ENCODE measurements around the gene ZDHHC18.

DNA sequence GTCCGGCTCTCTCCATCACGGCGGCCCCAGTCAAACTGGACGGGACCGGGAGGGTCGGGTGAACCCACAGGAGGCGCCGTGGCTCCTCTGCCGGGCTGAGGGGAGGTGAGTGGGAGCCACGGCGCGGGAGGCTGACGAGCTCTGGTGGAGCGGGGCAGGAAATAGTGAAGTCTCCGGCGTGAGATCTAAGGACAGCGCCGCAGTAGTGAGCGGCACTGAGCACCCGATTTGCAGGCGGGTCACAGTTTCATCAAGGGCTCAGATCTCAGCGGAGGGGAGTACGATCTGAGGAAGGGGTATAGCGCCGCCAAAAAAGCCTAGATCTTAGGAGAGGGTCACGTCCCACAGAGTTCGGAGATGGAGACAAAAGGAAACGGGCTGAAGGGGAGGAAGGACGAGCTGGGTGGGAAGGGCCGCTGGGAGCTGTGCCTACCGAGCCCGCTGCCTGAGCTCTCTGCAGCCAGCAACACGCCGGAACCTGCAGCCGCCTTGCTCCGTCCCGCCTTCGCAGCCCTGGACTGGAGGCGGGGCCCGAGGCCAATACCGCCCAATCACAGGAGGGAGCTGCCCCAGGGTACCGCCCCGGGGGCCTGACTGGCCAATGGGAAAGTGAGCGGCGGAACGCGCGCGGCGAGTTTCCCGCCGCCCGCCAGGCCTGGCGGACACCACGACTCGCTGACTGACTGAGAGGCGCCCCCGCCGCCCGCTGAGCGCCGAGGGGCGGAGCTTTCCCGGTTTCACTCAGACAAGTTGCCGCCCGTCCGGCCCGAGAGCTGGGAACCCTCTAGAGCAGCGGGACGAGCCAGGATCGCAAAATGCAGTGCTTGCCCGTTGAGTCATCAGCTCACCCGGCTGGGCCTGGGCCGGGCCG lies 38.4 kb downstream of the ZDHHC18 start:
- TF ChIP-seq OSR1 (CRISPR knock-in tag; IDR thresholded peaks at IDR 0.05) (no peak), CREB5 (CRISPR knock-in tag; IDR thresholded peaks at IDR 0.05; ENCODE audit: low read depth) (no peak), ARNTL (CRISPR knock-in tag; IDR thresholded peaks at IDR 0.05; ENCODE audit: borderline replicate concordance, low read depth) (no peak), ZFP3 (CRISPR knock-in tag; IDR thresholded peaks at IDR 0.05) (no peak), ZNF70 (CRISPR knock-in tag; IDR thresholded peaks at IDR 0.05) (no peak), TSHZ2 (CRISPR knock-in tag; IDR thresholded peaks at IDR 0.05) (no peak), TCF4 (CRISPR knock-in tag; IDR thresholded peaks at IDR 0.05; ENCODE audit: borderline replicate concordance) (no peak), SNAI2 (CRISPR knock-in tag; IDR thresholded peaks at IDR 0.05) (no peak), ZC3H10 (CRISPR knock-in tag; IDR thresholded peaks at IDR 0.05) (no peak), ZFP30 (CRISPR knock-in tag; IDR thresholded peaks at IDR 0.05) (no peak)
- TF ChIP-seq, protein P1, sequence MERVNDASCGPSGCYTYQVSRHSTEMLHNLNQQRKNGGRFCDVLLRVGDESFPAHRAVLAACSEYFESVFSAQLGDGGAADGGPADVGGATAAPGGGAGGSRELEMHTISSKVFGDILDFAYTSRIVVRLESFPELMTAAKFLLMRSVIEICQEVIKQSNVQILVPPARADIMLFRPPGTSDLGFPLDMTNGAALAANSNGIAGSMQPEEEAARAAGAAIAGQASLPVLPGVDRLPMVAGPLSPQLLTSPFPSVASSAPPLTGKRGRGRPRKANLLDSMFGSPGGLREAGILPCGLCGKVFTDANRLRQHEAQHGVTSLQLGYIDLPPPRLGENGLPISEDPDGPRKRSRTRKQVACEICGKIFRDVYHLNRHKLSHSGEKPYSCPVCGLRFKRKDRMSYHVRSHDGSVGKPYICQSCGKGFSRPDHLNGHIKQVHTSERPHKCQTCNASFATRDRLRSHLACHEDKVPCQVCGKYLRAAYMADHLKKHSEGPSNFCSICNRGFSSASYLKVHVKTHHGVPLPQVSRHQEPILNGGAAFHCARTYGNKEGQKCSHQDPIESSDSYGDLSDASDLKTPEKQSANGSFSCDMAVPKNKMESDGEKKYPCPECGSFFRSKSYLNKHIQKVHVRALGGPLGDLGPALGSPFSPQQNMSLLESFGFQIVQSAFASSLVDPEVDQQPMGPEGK (CRISPR knock-in tag; IDR thresholded peaks at IDR 0.05; ENCODE audit: borderline replicate concordance): no peak

Data from SK-N-SH treated with all-trans-retinoic acid at 6 μM for 48 hours (cell line).